Coronary artery (tissue), 2 donors: ENCODE results near the gene KIAA1191.
A peak's percentile ranks its signal among the peaks of the same experiment; 100 is the strongest.

ENCODE experiments used
- DNase-seq: peaks from one replicate; pipeline ENCODE4 v3.0.0-alpha.2; 2017; ENCODE audit warnings: low spot score
- H3K27ac ChIP-seq, 2 donors: fragments of 200-600 bp; sonication (generic); one replicate each; pipeline ENCODE4 v1.5.1; 2016 to 2019
- H3K4me3 ChIP-seq: fragments of 200-600 bp; sonication (generic); 2 replicates; pipeline ENCODE4 v1.5.1; 2016; ENCODE audit warnings: mild to moderate bottlenecking, moderate library complexity
- TF ChIP-seq, protein P1 (sequence below): fragments of 200-600 bp; sonication (generic); IDR thresholded peaks from one replicate; pipeline ENCODE4 v1.5.1; 2019; ENCODE audit warnings: antibody characterized with exemption

Gene KIAA1191

DNA sequence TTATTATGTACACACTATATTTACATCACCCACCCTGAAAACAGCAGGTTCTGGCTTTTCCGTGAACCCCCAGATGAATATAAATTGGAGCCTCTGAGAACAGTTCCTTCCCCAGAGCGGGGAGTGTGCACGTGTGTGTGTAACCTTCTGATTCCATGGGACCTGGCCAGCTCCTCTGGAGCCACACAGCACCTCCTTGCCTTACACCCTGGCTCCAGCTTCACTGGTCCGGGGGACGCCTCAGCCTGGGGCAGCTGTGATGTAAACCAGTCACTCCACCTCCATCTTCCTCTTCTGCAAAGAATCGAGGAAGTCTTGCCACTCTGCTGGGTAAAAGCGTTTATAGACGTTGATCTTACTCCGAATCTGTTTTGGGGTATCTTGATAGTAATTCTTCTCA lies 22.4 kb upstream of the KIAA1191 start:
- Histone ChIP-seq H3K4me3 (no peak overlapping the region), H3K27ac (no peak overlapping the region)
- TF ChIP-seq, protein P1, sequence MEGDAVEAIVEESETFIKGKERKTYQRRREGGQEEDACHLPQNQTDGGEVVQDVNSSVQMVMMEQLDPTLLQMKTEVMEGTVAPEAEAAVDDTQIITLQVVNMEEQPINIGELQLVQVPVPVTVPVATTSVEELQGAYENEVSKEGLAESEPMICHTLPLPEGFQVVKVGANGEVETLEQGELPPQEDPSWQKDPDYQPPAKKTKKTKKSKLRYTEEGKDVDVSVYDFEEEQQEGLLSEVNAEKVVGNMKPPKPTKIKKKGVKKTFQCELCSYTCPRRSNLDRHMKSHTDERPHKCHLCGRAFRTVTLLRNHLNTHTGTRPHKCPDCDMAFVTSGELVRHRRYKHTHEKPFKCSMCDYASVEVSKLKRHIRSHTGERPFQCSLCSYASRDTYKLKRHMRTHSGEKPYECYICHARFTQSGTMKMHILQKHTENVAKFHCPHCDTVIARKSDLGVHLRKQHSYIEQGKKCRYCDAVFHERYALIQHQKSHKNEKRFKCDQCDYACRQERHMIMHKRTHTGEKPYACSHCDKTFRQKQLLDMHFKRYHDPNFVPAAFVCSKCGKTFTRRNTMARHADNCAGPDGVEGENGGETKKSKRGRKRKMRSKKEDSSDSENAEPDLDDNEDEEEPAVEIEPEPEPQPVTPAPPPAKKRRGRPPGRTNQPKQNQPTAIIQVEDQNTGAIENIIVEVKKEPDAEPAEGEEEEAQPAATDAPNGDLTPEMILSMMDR: no peak
- no peak for DNase-seq

DNA sequence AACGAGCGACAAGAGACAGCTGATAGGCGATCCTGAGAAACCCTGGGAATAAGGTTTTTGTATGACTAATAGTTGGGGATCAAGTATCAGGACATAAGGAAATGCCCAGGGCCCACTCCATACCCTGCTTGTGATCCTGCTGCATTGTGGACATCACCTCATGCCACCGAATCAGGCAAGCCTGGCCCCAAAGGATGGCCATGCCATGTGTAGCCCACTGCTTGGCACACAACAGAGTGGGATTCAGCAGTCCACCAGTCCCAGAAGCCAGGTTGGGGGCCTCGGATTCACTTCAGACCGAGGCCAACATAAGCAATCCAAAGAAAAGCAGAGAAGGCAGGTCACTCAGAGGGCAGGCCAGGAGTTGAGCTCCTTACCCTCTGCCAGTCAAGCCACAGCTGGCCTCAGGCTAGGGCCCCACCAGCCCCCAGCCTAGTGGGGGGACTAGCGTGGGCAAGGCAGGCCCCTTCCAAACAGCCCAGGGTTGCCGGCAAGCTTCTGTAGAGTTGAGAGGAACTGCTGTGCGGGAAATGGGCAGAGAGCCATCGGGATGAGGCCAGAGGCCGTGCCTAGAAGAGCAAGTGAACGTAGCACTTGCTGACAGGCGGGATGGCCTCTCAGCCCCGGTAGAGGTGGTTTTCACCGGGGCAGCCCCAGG lies 21.8 kb upstream of the KIAA1191 start:
- TF ChIP-seq, protein P1: no peak
- no peak for DNase-seq
- H3K4me3 ChIP-seq: no peak overlapping the region
- H3K27ac ChIP-seq: no peak overlapping the region

DNA sequence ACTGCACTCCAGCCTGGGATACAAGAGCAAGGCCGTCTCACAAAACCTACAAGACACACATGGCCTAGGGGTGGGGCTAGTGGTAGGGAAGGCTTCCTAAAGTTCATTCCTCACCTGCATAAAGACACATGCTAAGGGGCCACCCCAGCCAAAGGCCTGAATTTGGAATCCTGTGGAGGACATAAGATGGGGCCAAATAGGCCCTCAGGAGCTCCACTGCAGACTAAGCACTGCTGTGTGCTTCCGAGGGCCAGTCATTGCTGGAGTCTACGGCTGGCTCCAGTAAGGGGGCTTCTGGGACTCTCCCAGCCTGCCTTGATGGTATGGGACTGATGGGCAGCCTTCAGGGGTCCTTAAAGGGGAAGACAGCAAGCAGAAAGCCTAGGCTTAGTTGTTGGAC lies 21.2 kb upstream of the KIAA1191 start:
- DNase-seq: no peak
- H3K4me3 ChIP-seq: no peak overlapping the region
- TF ChIP-seq, protein P1: no peak
- peak overlapping the region; percentile 70 to 78 for H3K27ac ChIP-seq

DNA sequence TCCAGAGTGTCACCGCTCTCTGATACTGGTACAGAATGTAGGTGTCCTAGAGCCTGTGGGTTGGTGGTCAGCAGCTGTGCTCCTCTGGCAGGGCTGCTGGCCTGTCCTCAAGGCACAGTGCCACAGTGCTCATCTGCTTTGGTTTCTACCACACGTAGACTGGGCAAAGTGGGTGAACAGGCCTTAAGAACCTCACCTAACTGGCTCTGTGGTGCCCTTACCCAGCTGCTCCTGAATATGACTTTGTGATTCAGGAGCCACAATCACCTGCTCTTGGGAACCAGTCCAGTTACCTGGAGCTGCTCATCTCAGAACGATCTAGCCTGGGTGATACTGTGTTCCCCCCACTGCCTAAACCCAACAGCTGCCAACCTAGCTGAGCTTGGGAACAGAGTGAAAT lies 20.4 kb upstream of the KIAA1191 start:
- Histone ChIP-seq H3K4me3 (no peak overlapping the region), H3K27ac (peak overlapping the region; percentile 70 to 78)
- no peak for DNase-seq

DNA sequence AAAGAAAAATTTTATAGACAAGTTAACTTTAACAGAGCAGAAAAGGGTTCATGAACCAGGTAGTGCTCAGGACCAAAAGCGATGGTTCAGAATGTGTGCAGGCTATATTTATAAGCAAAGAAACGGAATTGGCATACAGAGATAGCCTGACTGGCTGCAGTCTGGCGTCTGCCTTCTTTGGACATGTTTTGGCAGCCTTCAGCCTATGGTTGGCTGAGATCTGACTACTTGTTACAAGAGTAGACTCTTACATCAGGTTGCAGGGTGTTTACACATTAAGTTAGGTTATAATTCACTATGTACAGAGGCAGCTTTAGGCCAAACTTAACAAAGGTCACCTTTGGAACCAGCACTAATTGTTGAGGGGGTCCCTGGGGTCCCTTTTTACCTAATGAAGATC lies 19.9 kb upstream of the KIAA1191 start:
- no peak overlapping the region for H3K4me3 ChIP-seq
- H3K27ac ChIP-seq: peak overlapping the region; percentile 70 to 78
- DNase-seq: no peak
- TF ChIP-seq, protein P1: no peak

More for the DNA sequence above, 20.4 kb upstream of the KIAA1191 start:
- TF ChIP-seq, protein P1: no peak

DNA sequence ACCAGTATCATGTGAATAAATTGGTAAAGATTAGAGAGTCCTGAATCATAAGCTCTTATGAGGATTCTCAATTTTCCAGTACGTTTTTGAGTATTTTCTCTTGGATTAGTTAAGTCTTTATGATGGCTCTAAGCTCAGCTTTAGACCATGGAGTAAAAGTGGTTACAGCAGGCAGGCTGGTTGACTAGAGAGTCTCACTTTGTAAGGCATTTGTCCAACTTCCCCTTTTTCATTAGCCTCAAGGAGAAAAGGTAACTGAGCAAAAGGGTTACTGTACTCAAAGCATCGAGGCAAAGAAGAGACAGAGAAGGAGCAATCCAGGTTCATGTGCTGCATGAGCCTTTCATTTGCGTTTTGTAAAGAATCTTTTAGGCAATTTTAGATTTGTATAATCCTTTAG lies 18.3 kb upstream of the KIAA1191 start:
- no peak for DNase-seq
- no peak overlapping the region for H3K27ac ChIP-seq
- no peak overlapping the region for H3K4me3 ChIP-seq
- TF ChIP-seq, protein P1: no peak

DNA sequence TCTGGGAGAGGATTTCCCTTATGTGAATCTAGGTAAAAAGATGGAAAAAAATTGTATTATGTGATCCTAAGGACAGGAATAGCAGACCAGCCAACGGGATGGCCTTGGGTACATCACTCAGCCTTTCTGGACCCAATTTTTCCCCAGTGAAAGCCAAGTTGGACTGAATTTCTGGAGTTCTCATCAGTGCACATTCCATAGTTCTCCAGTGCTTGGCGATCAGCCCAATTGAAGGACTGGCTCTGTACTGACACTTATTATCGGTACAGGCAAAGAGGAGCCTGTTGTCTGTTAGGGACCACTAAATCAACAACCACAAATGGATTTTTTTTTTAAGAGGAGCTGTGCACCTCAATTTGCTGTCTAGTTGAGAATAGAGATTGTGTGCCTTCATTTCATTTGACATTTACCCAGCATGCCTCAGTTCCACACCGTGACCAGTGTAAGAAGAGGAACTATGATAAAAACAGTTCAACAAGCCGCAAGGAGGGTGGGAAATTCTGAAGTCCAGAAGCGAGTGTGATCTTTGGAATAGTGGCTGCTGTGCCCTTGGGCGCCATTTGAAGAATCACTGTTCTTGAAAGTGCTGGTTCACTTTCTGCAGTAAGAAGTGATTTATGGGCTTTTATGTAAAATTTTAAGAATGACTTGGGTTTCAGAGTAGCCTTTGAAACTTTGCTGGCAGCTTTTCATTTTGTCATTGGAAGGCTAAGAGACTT lies 11.7 kb upstream of the KIAA1191 start:
- peak overlapping the region in 1 of 2 donors; percentile 1 for H3K27ac ChIP-seq

More for the DNA sequence above, 11.7 kb upstream of the KIAA1191 start:
- TF ChIP-seq, protein P1: no peak
- no peak overlapping the region for H3K4me3 ChIP-seq
- DNase-seq: no peak
